AG09309 (cell line): ENCODE data around the gene CFAP161.

ENCODE experiments used
- DNase-seq: peaks from one replicate; pipeline ENCODE4 v3.0.0-alpha.2; 2010; ENCODE audit warnings: low read depth
- H3K4me3 ChIP-seq: 2 replicates; pipeline ENCODE4 v1.5.1; 2011; ENCODE audit warnings: mild to moderate bottlenecking, low read depth, low read length, moderate library complexity; ENCODE audit not compliant: control insufficient read depth
- TF ChIP-seq, protein P1 (sequence below): IDR thresholded peaks from 2 replicates; pipeline ENCODE4 v1.5.1; 2011; ENCODE audit warnings: mild to moderate bottlenecking, low read depth, low read length, inconsistent platforms; ENCODE audit not compliant: insufficient read depth, control insufficient read depth; ENCODE audit errors: missing control alignments

CFAP161 gene, protein sequence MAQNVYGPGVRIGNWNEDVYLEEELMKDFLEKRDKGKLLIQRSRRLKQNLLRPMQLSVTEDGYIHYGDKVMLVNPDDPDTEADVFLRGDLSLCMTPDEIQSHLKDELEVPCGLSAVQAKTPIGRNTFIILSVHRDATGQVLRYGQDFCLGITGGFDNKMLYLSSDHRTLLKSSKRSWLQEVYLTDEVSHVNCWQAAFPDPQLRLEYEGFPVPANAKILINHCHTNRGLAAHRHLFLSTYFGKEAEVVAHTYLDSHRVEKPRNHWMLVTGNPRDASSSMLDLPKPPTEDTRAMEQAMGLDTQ

DNA sequence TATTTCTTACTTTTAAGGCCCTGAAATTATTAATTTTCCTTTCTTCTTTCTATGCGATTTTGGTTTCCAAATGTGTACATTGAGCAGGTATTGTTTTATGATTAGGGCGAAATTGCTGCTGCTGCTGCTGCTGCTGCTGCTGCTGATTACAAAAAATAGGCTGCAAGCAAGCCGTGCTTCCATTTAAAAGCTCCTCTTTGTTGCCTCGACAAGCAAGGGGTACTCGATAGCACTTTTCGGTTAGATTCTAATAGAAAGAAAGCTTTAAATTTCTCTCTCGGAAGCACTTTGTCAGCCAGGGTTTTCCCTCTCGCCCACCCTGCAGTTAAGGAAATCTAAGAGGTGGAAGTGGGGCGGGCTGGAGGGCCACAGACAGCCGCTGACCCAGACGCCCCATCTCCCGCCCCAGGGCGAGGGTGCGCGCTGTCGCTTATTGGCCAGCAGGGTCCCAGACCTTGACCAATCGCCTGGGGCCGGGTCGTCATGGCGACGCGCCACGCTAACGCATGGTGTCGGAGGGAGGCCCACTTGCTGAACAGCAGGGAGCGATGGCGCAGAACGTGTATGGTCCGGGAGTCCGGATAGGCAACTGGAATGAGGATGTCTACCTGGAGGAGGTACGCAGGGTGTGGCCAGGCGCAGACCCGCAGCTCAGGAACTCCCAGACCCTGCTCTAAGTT lies at the start of gene CFAP161:
Gene CFAP161, plus strand, starts transcription at position 489 of the 680 bp plus-strand sequence. Its CDS starts 60 bp downstream, at position 549.
- peak within 1 kb of the TSS; percentile 41 for H3K4me3 ChIP-seq
- TF ChIP-seq, protein P1, sequence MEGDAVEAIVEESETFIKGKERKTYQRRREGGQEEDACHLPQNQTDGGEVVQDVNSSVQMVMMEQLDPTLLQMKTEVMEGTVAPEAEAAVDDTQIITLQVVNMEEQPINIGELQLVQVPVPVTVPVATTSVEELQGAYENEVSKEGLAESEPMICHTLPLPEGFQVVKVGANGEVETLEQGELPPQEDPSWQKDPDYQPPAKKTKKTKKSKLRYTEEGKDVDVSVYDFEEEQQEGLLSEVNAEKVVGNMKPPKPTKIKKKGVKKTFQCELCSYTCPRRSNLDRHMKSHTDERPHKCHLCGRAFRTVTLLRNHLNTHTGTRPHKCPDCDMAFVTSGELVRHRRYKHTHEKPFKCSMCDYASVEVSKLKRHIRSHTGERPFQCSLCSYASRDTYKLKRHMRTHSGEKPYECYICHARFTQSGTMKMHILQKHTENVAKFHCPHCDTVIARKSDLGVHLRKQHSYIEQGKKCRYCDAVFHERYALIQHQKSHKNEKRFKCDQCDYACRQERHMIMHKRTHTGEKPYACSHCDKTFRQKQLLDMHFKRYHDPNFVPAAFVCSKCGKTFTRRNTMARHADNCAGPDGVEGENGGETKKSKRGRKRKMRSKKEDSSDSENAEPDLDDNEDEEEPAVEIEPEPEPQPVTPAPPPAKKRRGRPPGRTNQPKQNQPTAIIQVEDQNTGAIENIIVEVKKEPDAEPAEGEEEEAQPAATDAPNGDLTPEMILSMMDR, result peak; percentile 1
- DNase-seq, result no peak

DNA sequence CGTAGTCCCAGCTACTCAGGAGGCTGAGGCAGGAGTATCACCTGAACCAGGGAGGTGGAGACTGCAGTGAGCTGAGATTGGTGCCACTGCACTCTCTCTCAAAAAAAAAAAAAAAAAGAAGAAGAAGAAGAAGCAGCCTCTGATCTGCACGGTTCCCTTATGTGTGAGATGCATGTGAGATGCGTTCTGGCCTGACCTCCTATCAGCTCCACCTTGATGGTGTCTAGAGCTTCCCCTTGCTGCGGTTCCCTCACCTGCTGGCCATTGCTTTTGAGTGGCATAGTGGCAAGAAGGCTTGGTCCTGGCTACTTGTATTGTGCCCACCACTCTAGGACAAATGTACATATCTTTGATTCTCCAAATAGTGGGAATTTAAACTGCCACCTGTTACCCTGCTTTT lies 49.4 kb upstream of the CFAP161 start:
- no peak overlapping the region for H3K4me3 ChIP-seq
- no peak for DNase-seq
- TF ChIP-seq, protein P1, result no peak

DNA sequence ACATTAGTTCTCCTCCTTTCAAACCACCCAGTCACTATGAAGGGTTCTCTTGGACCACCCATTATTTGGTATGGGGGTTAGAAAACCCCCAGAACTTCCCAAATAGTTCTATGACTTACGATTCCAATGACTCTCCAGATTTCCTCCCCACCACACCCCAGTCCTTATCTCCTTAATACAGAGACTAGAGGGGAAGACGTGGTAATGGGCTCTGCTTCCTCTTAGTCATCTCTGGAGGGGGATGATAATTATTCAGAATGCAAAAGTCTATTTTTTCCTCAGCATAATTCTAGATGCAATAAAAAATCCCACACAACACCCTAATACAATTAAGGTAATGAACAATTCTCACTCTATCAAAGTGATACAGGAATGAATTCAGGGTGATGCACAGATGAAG lies 48.9 kb upstream of the CFAP161 start:
- H3K4me3 ChIP-seq, result no peak overlapping the region
- TF ChIP-seq, protein P1, result no peak
- DNase-seq, result no peak

DNA sequence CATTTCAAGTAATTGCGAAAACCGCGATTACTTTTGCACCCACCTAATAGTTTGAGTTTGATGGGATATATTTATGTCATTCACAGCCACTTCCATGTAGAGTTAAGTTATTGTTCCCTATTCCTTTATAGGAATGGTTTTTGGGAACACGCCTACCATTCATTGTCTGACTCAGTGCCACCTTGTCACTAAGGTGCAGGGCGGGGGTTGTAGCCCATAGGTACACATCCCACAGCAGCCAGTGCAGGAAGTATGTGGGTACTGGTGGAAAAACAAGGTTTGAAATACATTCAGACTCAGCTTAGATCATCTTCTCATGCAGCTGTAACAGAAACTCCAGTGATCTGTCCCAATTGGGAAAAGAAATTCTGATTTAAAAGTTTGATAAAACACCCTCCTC lies 48.2 kb upstream of the CFAP161 start:
- no peak for DNase-seq
- H3K4me3 ChIP-seq, result no peak overlapping the region
- TF ChIP-seq, protein P1, result no peak

DNA sequence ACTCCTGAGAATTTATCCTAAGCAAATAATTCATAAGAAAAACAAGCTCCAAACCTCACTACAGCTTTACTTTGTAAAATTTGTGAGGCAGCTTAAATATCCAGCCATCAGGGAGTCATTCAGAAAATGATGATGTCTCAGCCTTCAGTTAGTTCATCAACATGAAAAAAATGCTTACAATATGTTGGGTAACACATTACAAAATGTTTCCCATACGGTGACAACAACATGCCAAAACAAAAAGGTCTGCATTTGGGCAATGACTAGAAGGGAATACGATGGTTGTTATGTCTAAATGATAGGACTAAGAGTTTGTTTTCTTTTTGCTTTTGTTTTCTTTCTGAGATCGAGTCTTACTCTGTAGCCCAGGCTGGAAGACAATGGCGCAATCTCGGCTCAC lies 47.0 kb upstream of the CFAP161 start:
- TF ChIP-seq, protein P1, result no peak
- peak; percentile 28 for DNase-seq
- no peak overlapping the region for H3K4me3 ChIP-seq

DNA sequence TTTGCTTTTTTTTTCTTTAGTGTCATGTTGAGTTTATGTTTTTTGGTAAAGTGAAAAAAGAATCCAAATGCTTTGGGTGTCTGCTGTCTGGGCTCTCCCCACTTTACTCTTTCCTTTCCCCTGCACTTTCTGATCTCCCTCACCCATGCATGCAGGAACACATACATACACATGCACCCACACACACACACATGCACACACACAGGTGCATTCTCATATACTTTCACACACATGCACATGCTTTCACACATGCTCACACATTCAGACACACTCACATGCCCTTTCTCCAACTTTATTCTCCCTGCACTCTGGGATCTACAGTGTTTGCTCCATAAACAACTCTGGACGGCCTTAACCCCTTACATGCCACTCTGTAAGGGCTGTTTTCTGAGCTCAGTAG lies 46.4 kb upstream of the CFAP161 start:
- no peak for DNase-seq
- no peak overlapping the region for H3K4me3 ChIP-seq
- TF ChIP-seq, protein P1, result no peak
